ENCODE results near the gene MLLT10. TPM values are rescaled to one million over a fixed set of nuclear protein-coding genes. Genes with fewer than 3 reads are reported as not detected.

Gene MLLT10
- total and polyA plus RNA-seq, 8 donors: 39.9 to 55.2 (median 49.2) TPM

DNA sequence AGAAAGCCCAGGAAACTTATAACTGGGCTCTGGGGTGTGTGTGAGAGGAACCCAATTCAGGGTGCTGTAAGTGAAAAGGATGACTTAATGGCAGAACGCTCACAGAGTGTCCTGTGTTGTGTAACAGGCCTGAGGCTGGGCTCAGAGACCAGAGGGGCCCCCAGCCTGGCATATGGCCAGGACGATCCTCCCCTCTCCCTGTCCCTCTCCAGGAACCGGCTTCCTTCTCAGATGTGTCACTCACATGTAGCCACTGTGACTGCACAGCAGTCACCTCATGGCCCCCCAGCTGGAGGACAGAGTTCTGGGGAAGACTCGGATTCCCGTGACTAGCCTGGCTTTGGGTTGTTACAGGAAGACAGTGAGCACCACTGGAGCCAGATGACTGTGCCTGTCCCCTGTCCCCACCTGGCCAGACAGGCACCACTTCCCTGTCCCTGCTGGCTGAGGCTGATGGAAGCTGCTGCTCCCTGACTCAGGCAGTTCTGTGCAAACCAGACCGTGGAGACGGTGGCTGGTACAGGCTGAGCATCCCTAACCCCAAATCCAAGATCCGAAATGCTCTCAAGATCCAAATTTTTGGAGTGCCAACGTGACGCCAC lies 220.5 kb downstream of the MLLT10 start:
- H3K27ac ChIP-seq: no peak overlapping the region
- peak in 1 of 4 donors; percentile 47 for DNase-seq
- H3K4me1 ChIP-seq: no peaks in the 10 kb centered on the region
- H3K4me3 ChIP-seq: no peak overlapping the region
- TF ChIP-seq, protein P1, sequence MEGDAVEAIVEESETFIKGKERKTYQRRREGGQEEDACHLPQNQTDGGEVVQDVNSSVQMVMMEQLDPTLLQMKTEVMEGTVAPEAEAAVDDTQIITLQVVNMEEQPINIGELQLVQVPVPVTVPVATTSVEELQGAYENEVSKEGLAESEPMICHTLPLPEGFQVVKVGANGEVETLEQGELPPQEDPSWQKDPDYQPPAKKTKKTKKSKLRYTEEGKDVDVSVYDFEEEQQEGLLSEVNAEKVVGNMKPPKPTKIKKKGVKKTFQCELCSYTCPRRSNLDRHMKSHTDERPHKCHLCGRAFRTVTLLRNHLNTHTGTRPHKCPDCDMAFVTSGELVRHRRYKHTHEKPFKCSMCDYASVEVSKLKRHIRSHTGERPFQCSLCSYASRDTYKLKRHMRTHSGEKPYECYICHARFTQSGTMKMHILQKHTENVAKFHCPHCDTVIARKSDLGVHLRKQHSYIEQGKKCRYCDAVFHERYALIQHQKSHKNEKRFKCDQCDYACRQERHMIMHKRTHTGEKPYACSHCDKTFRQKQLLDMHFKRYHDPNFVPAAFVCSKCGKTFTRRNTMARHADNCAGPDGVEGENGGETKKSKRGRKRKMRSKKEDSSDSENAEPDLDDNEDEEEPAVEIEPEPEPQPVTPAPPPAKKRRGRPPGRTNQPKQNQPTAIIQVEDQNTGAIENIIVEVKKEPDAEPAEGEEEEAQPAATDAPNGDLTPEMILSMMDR (IDR thresholded peaks at IDR 0.05): no peak
- no peaks in the 10 kb centered on the region for H3K9me3 ChIP-seq
- intact Hi-C loops (cut with DNase I): no loop called here
- ATAC-seq: no peak
- peaks cover 0 to 37% of the 10 kb centered on the region in 2 donors for H3K36me3 ChIP-seq
- no peaks in the 10 kb centered on the region for H3K27me3 ChIP-seq

DNA sequence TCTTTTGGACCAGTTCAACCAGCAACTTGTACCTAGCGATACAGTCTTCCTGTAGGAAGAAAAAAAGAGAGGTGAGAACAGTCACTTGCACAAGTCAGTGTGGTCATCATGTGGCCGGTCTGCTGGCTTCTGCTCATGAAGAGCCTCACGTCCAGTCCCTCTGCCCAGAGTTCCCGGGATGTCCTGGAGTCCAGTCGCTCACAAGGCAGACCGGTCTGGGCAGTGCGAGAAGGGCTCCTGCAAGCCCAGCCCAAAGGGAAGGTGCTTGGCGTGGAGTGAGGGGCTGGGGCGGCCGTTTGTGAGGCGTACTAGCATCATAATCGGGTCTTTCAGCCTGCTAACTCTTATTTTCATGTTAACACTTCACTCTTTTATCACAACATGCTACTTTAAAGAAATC lies 222.7 kb downstream of the MLLT10 start:
- DNase-seq: no peak
- intact Hi-C loops (cut with DNase I): no loop called here
- H3K36me3 ChIP-seq: peaks cover 0 to 40% of the 10 kb centered on the region in 2 donors
- no peaks in the 10 kb centered on the region for H3K9me3 ChIP-seq
- H3K27me3 ChIP-seq: no peaks in the 10 kb centered on the region
- H3K4me3 ChIP-seq: no peak overlapping the region
- no peak overlapping the region for H3K27ac ChIP-seq
- TF ChIP-seq, protein P1 (IDR thresholded peaks at IDR 0.05): no peak
- no peaks in the 10 kb centered on the region for H3K4me1 ChIP-seq
- ATAC-seq: no peak

DNA sequence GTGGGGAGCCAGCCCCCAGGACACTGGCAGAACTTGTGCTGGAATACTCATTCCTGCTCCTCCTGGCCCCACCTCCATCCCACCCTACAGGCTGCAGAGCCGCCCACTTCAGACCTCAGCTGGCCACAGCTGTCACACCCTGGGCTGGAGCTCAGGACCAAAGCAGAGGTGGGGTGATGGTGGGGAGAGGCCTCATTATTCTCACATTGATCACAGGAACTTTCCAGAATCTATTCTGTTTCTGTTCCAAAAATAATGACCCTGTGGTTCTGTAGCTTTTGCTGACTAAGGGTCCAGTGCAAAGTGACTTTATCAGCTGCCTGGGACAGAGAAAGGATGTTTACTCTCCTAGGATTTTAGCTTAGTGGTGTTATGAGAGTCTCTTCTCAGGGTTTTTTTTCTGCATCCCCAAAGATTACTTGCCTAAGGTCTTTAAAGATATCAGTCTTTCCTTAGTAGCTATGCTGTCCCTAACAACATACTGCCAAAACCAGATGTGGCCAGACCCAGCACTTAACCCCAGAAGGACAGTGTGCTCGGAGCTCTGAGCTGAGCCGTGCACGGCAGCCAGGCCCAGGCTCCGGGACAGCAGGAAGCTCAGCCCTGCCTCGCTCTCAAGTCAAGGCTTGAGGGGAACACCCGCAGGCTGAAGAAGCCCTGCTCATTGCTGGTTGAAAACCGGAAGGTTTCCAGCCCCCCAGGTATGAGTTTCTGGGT lies 223.3 kb downstream of the MLLT10 start:
- Histone ChIP-seq H3K4me3 (no peak overlapping the region), H3K9me3 (no peaks in the 10 kb centered on the region), H3K4me1 (no peaks in the 10 kb centered on the region), H3K27ac (no peak overlapping the region), H3K36me3 (peaks cover 0 to 40% of the 10 kb centered on the region in 2 donors), H3K27me3 (no peaks in the 10 kb centered on the region)
- peak; percentile 37 for ATAC-seq
- TF ChIP-seq, protein P1 (IDR thresholded peaks at IDR 0.05): no peak
- intact Hi-C loops (cut with DNase I): no loop called here
- DNase-seq: peak in 2 of 4 donors; percentile 64 to 81

DNA sequence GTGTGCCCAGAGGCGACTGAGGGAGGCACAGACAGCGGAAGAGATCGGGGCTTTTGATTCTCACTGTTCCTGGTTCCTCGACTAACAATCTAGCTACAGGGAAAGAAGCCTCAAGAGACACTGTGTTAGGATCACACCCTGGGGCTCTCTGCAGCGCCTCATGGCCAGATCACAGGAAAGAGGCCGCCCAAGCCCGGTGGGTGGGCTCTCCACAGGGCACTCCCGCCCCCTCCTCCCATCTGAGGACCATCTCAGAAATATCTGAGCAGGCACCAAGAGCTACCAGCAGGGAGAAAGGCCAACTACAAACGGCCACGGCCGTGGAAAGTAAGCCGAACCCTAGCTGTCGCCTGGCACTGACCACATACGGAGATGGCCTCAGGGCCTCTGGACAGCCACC lies 224.2 kb downstream of the MLLT10 start:
- peaks cover 0 to 40% of the 10 kb centered on the region in 2 donors for H3K36me3 ChIP-seq
- H3K27ac ChIP-seq: no peak overlapping the region
- H3K27me3 ChIP-seq: no peaks in the 10 kb centered on the region
- no peak overlapping the region for H3K4me3 ChIP-seq
- no peaks in the 10 kb centered on the region for H3K9me3 ChIP-seq
- no peaks in the 10 kb centered on the region for H3K4me1 ChIP-seq
- intact Hi-C loops (cut with DNase I): no loop called here
- no peak for DNase-seq
- no peak for ATAC-seq
- TF ChIP-seq, protein P1 (IDR thresholded peaks at IDR 0.05): no peak

DNA sequence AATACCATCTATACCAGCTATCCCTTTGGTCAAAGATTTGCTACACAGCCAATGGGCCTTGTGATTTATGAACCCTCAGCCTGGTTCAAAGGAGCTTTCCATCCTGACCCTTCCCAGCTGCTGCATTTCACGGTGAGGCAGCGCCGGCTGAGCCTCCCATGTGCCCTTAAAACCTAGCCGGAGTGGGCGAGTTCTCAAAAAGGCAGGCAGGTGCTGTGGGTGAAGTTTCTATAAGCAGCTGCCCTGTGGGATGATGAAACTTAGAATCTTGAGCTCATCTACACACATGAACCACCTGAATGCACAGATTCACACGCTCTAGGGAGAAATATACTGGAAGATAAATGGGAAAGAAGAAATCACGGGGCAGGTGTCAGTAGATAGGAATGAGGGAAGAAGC lies 224.7 kb downstream of the MLLT10 start:
- Histone ChIP-seq H3K27me3 (no peaks in the 10 kb centered on the region), H3K27ac (no peak overlapping the region), H3K36me3 (peaks cover 0 to 42% of the 10 kb centered on the region in 2 donors), H3K9me3 (no peaks in the 10 kb centered on the region), H3K4me1 (no peaks in the 10 kb centered on the region), H3K4me3 (no peak overlapping the region)
- TF ChIP-seq, protein P1 (IDR thresholded peaks at IDR 0.05): no peak
- intact Hi-C loops (cut with DNase I): no loop called here
- no peak for ATAC-seq
- DNase-seq: no peak
